Muscle layer of colon (tissue), 2 donors: Measurements from ENCODE around the gene SEC16A.
A peak's percentile ranks its signal among the peaks of the same experiment; 100 is the strongest.

Experiments used
- H3K27ac ChIP-seq: one replicate; pipeline ENCODE4 v1.7.0; 2013; ENCODE audit warnings: low read depth, mild to moderate bottlenecking, low read length, moderate library complexity
- H3K27me3 ChIP-seq, 2 donors: one replicate each; pipeline ENCODE4 v1.7.0; 2013; ENCODE audit warnings: low read length in 2 of 2, mild to moderate bottlenecking in 2 of 2; ENCODE audit not compliant: insufficient read depth in 2 of 2, control insufficient read depth in 1 of 2
- H3K36me3 ChIP-seq: one replicate; pipeline ENCODE4 v1.7.0; 2013; ENCODE audit warnings: mild to moderate bottlenecking, low read length; ENCODE audit not compliant: insufficient read depth
- H3K4me1 ChIP-seq: one replicate; pipeline ENCODE4 v1.7.0; 2013; ENCODE audit warnings: mild to moderate bottlenecking, low read length; ENCODE audit not compliant: insufficient read depth
- H3K4me3 ChIP-seq, 2 donors: one replicate each; pipeline ENCODE4 v1.7.0; 2013; ENCODE audit warnings: low read length in 2 of 2, low read depth in 1 of 2, mild to moderate bottlenecking in 1 of 2, moderate library complexity in 1 of 2
- H3K9ac ChIP-seq: one replicate; pipeline ENCODE4 v1.7.0; 2013; ENCODE audit warnings: low read length
- H3K9me3 ChIP-seq: one replicate; pipeline ENCODE4 v1.7.0; 2013; ENCODE audit warnings: mild to moderate bottlenecking, low read length
- donor health status: abdominal sarcoma.
- donor health status: Adenocarcinoma of cecum.

The SEC16A gene

GRCh38 chr9:136526625-136527066, 43.8 kb upstream of the SEC16A start:
- Histone ChIP-seq H3K9ac (no peak overlapping the region), H3K4me3 (no peak overlapping the region), H3K27ac (peak overlapping the region; percentile 40), H3K36me3 (peaks cover 11% of the 10 kb centered on the region), H3K27me3 (no peaks in the 10 kb centered on the region), H3K4me1 (peaks cover 56% of the 10 kb centered on the region), H3K9me3 (no peaks in the 10 kb centered on the region)

- H3K4me1 ChIP-seq = peaks cover 49% of the 10 kb centered on the region
Measured at GRCh38 chr9:136525841-136526499, 43.1 kb upstream of the SEC16A start.

GRCh38 chr9:136525207-136525606, 42.4 kb upstream of the SEC16A start:
- H3K27ac ChIP-seq = peak overlapping the region; percentile 40

More at GRCh38 chr9:136525841-136526499, 43.1 kb upstream of the SEC16A start:
- Histone ChIP-seq H3K9ac (no peak overlapping the region), H3K36me3 (peaks cover 11% of the 10 kb centered on the region), H3K9me3 (no peaks in the 10 kb centered on the region), H3K4me3 (no peak overlapping the region), H3K27me3 (no peaks in the 10 kb centered on the region), H3K27ac (peak overlapping the region; percentile 40)

GRCh38 chr9:136522314-136523237, 39.7 kb upstream of the SEC16A start:
- no peaks in the 10 kb centered on the region for H3K9me3 ChIP-seq
- peaks cover 28% of the 10 kb centered on the region for H3K36me3 ChIP-seq
- H3K4me1 ChIP-seq = peaks cover 19% of the 10 kb centered on the region
- no peak overlapping the region for H3K9ac ChIP-seq
- no peak overlapping the region for H3K27ac ChIP-seq
- no peaks in the 10 kb centered on the region for H3K27me3 ChIP-seq
- H3K4me3 ChIP-seq = no peak overlapping the region

More at GRCh38 chr9:136525207-136525606, 42.4 kb upstream of the SEC16A start:
- Histone ChIP-seq H3K4me1 (peaks cover 42% of the 10 kb centered on the region), H3K9ac (no peak overlapping the region), H3K27me3 (no peaks in the 10 kb centered on the region), H3K9me3 (no peaks in the 10 kb centered on the region), H3K4me3 (no peak overlapping the region), H3K36me3 (peaks cover 11% of the 10 kb centered on the region)

- H3K27me3 ChIP-seq = no peaks in the 10 kb centered on the region
- H3K9me3 ChIP-seq = no peaks in the 10 kb centered on the region
- peaks cover 10% of the 10 kb centered on the region for H3K4me1 ChIP-seq
- peaks cover 39% of the 10 kb centered on the region for H3K36me3 ChIP-seq
- H3K4me3 ChIP-seq = no peak overlapping the region
- H3K27ac ChIP-seq = no peak overlapping the region
- H3K9ac ChIP-seq = no peak overlapping the region
Measured at GRCh38 chr9:136521537-136521936, 38.7 kb upstream of the SEC16A start.

- no peak overlapping the region for H3K27ac ChIP-seq
- no peak overlapping the region for H3K4me3 ChIP-seq
- no peaks in the 10 kb centered on the region for H3K27me3 ChIP-seq
- H3K4me1 ChIP-seq = no peaks in the 10 kb centered on the region
- no peaks in the 10 kb centered on the region for H3K9me3 ChIP-seq
- H3K36me3 ChIP-seq = peaks cover 46% of the 10 kb centered on the region
- no peak overlapping the region for H3K9ac ChIP-seq
Measured at GRCh38 chr9:136520053-136520540, 37.3 kb upstream of the SEC16A start.

GRCh38 chr9:136519263-136520052, 36.6 kb upstream of the SEC16A start:
- no peaks in the 10 kb centered on the region for H3K27me3 ChIP-seq
- H3K27ac ChIP-seq = no peak overlapping the region
- H3K4me3 ChIP-seq = no peak overlapping the region
- H3K9me3 ChIP-seq = no peaks in the 10 kb centered on the region
- H3K4me1 ChIP-seq = no peaks in the 10 kb centered on the region
- peaks cover 53% of the 10 kb centered on the region for H3K36me3 ChIP-seq
- H3K9ac ChIP-seq = no peak overlapping the region

GRCh38 chr9:136518623-136519022, 35.8 kb upstream of the SEC16A start:
- Histone ChIP-seq H3K4me1 (no peaks in the 10 kb centered on the region), H3K9ac (no peak overlapping the region), H3K27me3 (no peaks in the 10 kb centered on the region), H3K36me3 (peaks cover 60% of the 10 kb centered on the region), H3K4me3 (no peak overlapping the region), H3K27ac (no peak overlapping the region), H3K9me3 (no peaks in the 10 kb centered on the region)

GRCh38 chr9:136517950-136518349, 35.1 kb upstream of the SEC16A start:
- H3K4me3 ChIP-seq = no peak overlapping the region
- no peaks in the 10 kb centered on the region for H3K9me3 ChIP-seq
- H3K36me3 ChIP-seq = peaks cover 60% of the 10 kb centered on the region
- no peaks in the 10 kb centered on the region for H3K4me1 ChIP-seq
- H3K9ac ChIP-seq = no peak overlapping the region
- H3K27ac ChIP-seq = no peak overlapping the region
- no peaks in the 10 kb centered on the region for H3K27me3 ChIP-seq

- H3K9me3 ChIP-seq = no peaks in the 10 kb centered on the region
- H3K36me3 ChIP-seq = peaks cover 61% of the 10 kb centered on the region
- no peak overlapping the region for H3K4me3 ChIP-seq
- H3K4me1 ChIP-seq = no peaks in the 10 kb centered on the region
- H3K27me3 ChIP-seq = no peaks in the 10 kb centered on the region
- no peak overlapping the region for H3K9ac ChIP-seq
- no peak overlapping the region for H3K27ac ChIP-seq
Measured at GRCh38 chr9:136517012-136517743, 34.3 kb upstream of the SEC16A start.
